Hematopoietic multipotent progenitor cell treated with erythropoietin and hydrocortisone succinate and interleukin-3 and kit ligand, for 4 days (in vitro differentiated cells): ENCODE results near the gene GCDH.

ENCODE experiments used
- DNase-seq: peaks from one replicate; pipeline ENCODE4 v3.0.0-alpha.2; 2015

The GCDH gene

DNA sequence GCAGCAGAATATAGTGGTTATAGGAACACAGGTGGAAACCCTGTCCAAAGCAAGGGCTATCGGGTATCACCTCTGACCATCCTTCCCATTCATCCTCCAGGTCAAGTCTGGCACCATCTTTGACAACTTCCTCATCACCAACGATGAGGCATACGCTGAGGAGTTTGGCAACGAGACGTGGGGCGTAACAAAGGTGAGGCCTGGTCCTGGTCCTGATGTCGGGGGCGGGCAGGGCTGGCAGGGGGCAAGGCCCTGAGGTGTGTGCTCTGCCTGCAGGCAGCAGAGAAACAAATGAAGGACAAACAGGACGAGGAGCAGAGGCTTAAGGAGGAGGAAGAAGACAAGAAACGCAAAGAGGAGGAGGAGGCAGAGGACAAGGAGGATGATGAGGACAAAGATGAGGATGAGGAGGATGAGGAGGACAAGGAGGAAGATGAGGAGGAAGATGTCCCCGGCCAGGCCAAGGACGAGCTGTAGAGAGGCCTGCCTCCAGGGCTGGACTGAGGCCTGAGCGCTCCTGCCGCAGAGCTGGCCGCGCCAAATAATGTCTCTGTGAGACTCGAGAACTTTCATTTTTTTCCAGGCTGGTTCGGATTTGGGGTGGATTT is 52.6 kb downstream of the GCDH start:
- no peak for DNase-seq

DNA sequence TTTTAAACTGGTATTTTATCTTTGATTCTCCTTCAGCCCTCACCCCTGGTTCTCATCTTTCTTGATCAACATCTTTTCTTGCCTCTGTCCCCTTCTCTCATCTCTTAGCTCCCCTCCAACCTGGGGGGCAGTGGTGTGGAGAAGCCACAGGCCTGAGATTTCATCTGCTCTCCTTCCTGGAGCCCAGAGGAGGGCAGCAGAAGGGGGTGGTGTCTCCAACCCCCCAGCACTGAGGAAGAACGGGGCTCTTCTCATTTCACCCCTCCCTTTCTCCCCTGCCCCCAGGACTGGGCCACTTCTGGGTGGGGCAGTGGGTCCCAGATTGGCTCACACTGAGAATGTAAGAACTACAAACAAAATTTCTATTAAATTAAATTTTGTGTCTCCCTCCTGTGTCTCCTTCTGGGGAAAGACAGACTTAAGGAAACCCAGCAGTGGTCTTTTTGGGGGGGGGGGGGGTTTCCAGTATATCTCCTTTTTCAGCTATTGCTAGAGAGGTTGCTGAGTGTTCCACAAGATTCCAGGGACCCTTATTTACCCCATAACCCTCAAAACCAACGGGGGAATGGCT is 53.2 kb downstream of the GCDH start:
- no peak for DNase-seq

DNA sequence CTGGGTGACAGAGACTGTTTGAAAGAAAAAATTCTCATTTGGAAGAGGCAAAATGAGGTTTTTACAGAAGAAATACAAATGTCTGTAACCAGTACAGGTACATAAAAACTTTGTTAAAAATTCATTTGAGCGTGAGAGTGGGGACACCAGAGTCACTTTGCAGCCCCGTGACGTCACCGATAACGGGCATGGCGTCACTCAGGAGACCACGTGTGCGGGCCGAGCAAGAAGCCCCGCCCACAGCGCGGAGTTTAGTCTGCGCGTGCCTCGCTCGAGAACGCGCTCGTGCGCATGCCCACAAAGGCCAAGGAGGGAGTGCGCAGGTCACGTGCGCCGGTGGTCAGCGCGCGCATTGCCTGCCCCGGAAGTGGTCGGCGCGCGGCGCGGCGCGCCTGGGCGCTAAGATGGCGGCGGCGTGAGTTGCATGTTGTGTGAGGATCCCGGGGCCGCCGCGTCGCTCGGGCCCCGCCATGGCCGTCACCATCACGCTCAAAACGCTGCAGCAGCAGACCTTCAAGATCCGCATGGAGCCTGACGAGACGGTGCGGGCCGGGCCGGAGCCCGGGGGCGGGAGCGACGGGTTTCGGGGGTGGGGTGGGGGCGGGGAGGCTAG is 54.6 kb downstream of the GCDH start, which contains the start of gene RAD23A:
TSS of gene RAD23A (plus strand) at position 384 of the 613 bp plus-strand sequence. CDS start at position 471, 87 bp downstream.
- DNase-seq = peak; percentile 99

DNA sequence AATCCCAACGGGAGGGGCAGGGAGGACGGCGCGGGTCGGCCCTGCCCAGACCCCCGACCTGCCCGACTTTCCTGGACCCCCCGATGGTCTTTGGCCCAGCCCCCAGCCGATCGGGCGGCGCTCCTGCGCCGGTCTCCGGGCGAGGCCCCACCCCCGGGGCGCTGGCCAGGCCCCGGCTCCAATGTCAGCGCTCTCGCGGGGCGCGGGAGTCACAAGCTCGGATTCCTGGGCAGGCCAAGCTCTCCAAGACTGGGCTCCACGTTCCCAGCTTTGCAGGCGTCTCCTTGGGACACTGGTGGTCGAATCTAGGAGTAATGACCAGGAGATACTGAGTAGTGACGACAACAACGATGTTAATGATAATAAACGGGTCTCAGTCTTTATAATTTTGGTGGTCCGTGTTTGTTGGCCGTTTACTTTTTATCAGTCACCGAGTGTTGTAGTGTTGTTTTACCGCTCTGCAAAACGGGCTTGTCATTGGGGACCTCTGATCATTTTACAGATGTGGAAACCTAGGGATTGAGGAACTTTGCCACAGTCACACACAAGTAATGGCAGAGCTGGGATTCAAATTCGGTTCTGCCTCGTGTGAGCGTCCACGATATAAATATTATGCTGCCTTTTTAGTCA is 55.2 kb downstream of the GCDH start:
- peak; percentile 87 for DNase-seq

DNA sequence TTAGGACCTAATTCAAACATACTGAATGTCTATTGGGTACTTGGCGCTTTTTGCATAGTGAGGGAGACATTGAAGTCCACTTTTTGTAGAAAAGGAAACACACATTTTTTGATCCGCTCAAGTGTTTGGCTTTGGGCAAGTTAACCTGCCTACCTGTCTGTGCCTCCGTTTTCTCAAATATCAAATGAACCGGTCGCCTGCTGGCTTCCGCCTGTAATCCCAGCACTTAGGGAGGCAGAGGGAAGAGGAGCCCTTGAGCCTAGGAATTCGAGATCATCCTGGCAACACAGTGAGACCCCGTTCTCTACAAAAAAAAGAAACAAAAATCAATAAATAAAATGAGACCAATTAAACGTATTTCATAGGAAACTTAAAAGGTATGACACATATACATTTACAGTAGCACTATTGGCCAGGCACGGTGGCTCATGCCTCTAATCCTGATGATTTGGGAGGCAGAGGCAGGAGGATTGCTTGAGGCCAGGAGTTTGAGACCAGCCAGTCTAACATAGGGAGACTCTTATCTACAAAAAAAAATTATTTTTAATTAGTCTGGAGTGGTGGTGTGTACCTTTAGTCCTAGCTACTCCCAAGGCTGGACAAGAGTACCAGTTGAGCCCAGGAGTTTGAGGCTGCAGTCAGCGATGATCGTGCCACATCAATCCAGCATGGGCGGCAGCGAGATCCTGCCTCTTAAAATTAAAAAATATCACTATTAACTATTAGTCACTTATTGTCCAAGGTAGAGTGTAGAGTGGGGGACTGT is 56.0 kb downstream of the GCDH start:
- DNase-seq = no peak

DNA sequence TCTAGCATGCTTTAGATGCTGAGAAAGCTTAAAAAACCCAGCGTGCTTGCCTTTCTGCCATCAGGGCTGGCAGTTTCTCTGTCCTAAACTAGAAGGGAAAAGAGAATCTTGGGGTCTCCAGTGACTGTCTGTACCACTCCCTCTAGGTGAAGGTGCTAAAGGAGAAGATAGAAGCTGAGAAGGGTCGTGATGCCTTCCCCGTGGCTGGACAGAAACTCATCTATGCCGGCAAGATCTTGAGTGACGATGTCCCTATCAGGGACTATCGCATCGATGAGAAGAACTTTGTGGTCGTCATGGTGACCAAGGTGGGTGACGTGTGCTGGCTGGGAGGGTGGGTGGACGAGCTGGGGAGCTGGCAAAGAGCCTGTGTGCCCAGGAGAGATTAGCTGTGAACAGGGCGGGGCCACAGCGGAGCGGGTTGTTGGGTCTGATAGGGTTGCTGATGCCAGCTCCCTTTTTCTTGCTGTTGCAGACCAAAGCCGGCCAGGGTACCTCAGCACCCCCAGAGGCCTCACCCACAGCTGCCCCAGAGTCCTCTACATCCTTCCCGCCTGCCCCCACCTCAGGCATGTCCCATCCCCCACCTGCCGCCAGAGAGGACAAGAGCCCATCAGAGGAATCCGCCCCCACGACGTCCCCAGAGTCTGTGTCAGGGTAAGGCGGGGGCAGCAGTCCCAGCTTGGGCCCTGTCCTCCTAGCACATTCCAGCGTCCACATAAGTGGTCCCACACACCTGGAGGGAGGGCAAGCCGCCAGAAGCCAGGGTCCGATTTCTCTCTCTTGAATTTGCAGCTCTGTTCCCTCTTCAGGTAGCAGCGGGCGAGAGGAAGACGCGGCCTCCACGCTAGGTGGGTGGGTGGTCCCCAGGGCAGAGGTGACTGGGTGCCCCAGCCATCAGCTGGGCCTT is 57.0 kb downstream of the GCDH start:
- DNase-seq = peak; percentile 98

DNA sequence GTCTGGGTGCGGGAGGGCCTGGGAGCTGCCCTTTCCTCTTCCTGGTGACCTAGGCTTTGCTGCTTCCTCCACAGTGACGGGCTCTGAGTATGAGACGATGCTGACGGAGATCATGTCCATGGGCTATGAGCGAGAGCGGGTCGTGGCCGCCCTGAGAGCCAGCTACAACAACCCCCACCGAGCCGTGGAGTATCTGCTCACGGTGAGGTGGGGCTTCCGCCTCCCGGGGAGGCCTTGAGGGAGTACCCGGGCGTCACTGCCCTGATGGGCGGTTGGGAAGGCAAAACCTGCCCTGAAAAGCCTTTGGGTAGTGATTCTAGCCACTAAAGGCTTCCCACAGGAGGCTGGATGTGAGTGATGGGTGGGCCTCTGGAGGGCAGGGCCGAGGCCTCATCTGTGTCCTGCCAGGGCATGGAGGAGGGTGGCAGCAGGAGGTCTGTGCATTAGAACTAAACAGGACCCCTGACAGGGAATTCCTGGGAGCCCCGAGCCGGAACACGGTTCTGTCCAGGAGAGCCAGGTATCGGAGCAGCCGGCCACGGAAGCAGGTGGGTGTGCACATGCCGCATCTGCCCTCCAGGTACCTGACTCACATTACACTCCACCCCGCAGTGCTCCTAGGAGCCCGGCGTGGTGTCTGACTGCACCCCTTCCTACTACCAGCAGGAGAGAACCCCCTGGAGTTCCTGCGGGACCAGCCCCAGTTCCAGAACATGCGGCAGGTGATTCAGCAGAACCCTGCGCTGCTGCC is 57.8 kb downstream of the GCDH start:
- no peak for DNase-seq
